Peyer's patch (tissue), 4 donors: ENCODE data around the gene FGGY.
A peak's percentile ranks its signal among the peaks of the same experiment; 100 is the strongest.

Source experiments
- CTCF ChIP-seq, 6 experiments: fragments of 450-650 bp in 4 of 6; fragments of 200-600 bp in 2 of 6; sonication (generic) in 1 of 6; IDR thresholded peaks; one replicate each; pipeline ENCODE4 v1.5.1; 2017 to 2019; ENCODE audit warnings: antibody characterized with exemption in 6 of 6, mild to moderate bottlenecking in 3 of 6, moderate library complexity in 1 of 6
- POLR2A ChIP-seq, 2 donors: fragments of 450-650 bp; IDR thresholded peaks; one replicate each; pipeline ENCODE4 v1.5.1; 2017; ENCODE audit warnings: antibody characterized with exemption in 2 of 2, mild to moderate bottlenecking in 2 of 2, moderate library complexity in 2 of 2

- peak in 3 of 6 experiments; percentile 11 to 30 (median 23) for TF ChIP-seq CTCF (IDR thresholded peaks at IDR 0.05)
- TF ChIP-seq POLR2A (IDR thresholded peaks at IDR 0.05): no peak
Observed at GRCh38 chr1:59468828-59469428, 172.0 kb downstream of the FGGY start.
